Adrenal gland (tissue), 5 donors: Measurements from ENCODE around the gene OMD.

ENCODE experiments used
- POLR2A ChIP-seq, 2 donors: fragments of 450-650 bp; IDR thresholded peaks; one replicate each; pipeline ENCODE4 v1.6.1; 2017; ENCODE audit warnings: antibody characterized with exemption in 2 of 2, mild to moderate bottlenecking in 2 of 2, moderate library complexity in 1 of 2
- TF ChIP-seq, protein P1 (sequence below), 6 experiments: fragments of 450-650 bp in 4 of 6; fragments of 200-600 bp in 2 of 6; sonication (generic) in 1 of 6; IDR thresholded peaks; 1 replicate in 5 of 6; 2 replicates in 1 of 6; pipeline versions ENCODE4 v1.5.1 to v1.8.0; 2016 to 2021; ENCODE audit warnings: antibody characterized with exemption in 6 of 6, mild to moderate bottlenecking in 2 of 6, moderate library complexity in 1 of 6
- donor health status: DM: no; HTN: no; CAD: no.

DNA sequence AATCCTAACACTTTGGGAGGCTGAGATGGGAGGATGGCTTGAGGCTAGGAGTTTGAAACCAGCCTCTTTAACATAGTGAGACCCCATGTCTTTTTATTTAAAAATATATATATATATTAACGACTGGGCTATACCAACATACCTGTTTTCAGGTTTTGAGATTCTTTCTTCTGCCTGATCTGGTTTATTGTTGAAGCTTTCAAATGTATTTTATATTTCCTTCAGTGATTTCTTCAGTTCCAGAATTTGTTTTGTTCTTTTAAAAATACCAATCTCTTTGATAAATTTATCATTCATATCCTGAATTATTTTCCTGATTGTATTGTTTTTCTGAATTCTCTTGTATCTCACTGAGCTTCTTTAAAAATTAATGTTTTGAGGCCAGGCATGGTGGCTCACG is 51.1 kb downstream of the OMD start:
- TF ChIP-seq, protein P1, sequence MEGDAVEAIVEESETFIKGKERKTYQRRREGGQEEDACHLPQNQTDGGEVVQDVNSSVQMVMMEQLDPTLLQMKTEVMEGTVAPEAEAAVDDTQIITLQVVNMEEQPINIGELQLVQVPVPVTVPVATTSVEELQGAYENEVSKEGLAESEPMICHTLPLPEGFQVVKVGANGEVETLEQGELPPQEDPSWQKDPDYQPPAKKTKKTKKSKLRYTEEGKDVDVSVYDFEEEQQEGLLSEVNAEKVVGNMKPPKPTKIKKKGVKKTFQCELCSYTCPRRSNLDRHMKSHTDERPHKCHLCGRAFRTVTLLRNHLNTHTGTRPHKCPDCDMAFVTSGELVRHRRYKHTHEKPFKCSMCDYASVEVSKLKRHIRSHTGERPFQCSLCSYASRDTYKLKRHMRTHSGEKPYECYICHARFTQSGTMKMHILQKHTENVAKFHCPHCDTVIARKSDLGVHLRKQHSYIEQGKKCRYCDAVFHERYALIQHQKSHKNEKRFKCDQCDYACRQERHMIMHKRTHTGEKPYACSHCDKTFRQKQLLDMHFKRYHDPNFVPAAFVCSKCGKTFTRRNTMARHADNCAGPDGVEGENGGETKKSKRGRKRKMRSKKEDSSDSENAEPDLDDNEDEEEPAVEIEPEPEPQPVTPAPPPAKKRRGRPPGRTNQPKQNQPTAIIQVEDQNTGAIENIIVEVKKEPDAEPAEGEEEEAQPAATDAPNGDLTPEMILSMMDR (IDR thresholded peaks at IDR 0.05), result no peak
- TF ChIP-seq POLR2A (IDR thresholded peaks at IDR 0.05), result no peak
